Skeletal muscle tissue (tissue), 4 donors: ENCODE measurements around the gene ZNF518A. TPM values are rescaled to one million over a fixed set of nuclear protein-coding genes. Genes with fewer than 3 reads are reported as not detected.
A peak's percentile ranks its signal among the peaks of the same experiment; 100 is the strongest.

Experiments used
- H3K27ac ChIP-seq: one replicate; pipeline ENCODE4 v1.7.0; 2013; ENCODE audit warnings: mild to moderate bottlenecking, low read depth, low read length, inconsistent platforms
- H3K27me3 ChIP-seq, 3 donors: one replicate each; pipeline ENCODE4 v1.7.0; 2013; ENCODE audit warnings: low read length in 3 of 3; ENCODE audit not compliant: control insufficient read depth in 3 of 3, insufficient read depth in 3 of 3
- H3K36me3 ChIP-seq, 3 donors: one replicate each; pipeline ENCODE4 v1.7.0; 2013; ENCODE audit warnings: low read length in 3 of 3; ENCODE audit not compliant: control insufficient read depth in 3 of 3, insufficient read depth in 3 of 3
- H3K4me1 ChIP-seq, 3 donors: one replicate each; pipeline ENCODE4 v1.7.0; 2013; ENCODE audit warnings: low read length in 3 of 3, mild to moderate bottlenecking in 3 of 3; ENCODE audit not compliant: control insufficient read depth in 3 of 3, insufficient read depth in 3 of 3
- H3K4me3 ChIP-seq, 3 donors: one replicate each; pipeline ENCODE4 v1.7.0; 2013; ENCODE audit warnings: low read length in 3 of 3
- H3K9ac ChIP-seq, 3 donors: one replicate each; pipeline ENCODE4 v1.7.0; 2013; ENCODE audit warnings: low read length in 3 of 3, mild to moderate bottlenecking in 3 of 3, moderate library complexity in 2 of 3, low read depth in 1 of 3
- H3K9me3 ChIP-seq, 3 donors: one replicate each; pipeline ENCODE4 v1.7.0; 2013; ENCODE audit warnings: low read length in 3 of 3; ENCODE audit not compliant: control insufficient read depth in 3 of 3
- total RNA-seq: library from RNA; depleted of rRNA; stranded (reverse); fragments of >200 nt; gene quantifications from one replicate; pipeline ENCODE4 v1.2.3, GENCODE V29; 2014
- donor health status: Osteomylitis.

The ZNF518A gene
- total RNA-seq, 1 donor from 2014 or later = 24.0 TPM

- H3K9me3 ChIP-seq = peaks cover 0 to 2% (median 0%) of the 10 kb centered on the region in 3 donors
- no peak overlapping the region for H3K27ac ChIP-seq
- H3K4me1 ChIP-seq = no peaks in the 10 kb centered on the region
- no peak overlapping the region for H3K9ac ChIP-seq
- H3K27me3 ChIP-seq = peaks cover 34 to 41% (median 39%) of the 10 kb centered on the region in 3 donors
- no peaks in the 10 kb centered on the region for H3K36me3 ChIP-seq
- H3K4me3 ChIP-seq = no peak overlapping the region
Observed at GRCh38 chr10:96097865-96098264, 32.2 kb upstream of the ZNF518A start.

DNA sequence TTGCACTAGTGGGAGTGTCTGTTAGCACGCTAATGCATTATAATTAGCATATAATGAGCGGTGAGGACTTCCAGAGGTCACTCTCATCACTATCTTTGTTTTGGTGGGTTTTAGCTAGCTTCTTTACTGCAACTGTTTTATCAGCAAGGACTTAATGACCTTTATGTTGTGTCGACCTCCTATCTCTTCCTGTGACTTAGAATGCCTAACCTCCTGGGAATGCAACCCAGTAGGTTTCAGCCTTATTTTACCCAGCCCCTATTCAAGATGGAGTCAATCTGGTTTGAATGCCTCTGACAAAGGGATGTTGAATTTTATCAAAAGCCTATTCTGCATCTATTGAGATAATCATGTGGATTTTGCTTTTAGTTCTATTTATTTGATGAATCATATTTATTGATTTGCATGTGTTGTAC, 22.5 kb upstream of the ZNF518A start:
- peaks cover 13 to 26% (median 23%) of the 10 kb centered on the region in 3 donors for H3K27me3 ChIP-seq

GRCh38 chr10:96112531-96112930, 17.6 kb upstream of the ZNF518A start:
- Histone ChIP-seq H3K9ac (no peak overlapping the region), H3K27ac (no peak overlapping the region), H3K27me3 (peaks cover 27 to 31% (median 28%) of the 10 kb centered on the region in 3 donors), H3K9me3 (no peaks in the 10 kb centered on the region), H3K4me1 (no peaks in the 10 kb centered on the region), H3K36me3 (no peaks in the 10 kb centered on the region), H3K4me3 (no peak overlapping the region)

More for the DNA sequence above, 22.5 kb upstream of the ZNF518A start:
- H3K9me3 ChIP-seq = no peaks in the 10 kb centered on the region
- H3K27ac ChIP-seq = no peak overlapping the region
- H3K9ac ChIP-seq = no peak overlapping the region
- H3K36me3 ChIP-seq = no peaks in the 10 kb centered on the region
- no peaks in the 10 kb centered on the region for H3K4me1 ChIP-seq
- H3K4me3 ChIP-seq = no peak overlapping the region

DNA sequence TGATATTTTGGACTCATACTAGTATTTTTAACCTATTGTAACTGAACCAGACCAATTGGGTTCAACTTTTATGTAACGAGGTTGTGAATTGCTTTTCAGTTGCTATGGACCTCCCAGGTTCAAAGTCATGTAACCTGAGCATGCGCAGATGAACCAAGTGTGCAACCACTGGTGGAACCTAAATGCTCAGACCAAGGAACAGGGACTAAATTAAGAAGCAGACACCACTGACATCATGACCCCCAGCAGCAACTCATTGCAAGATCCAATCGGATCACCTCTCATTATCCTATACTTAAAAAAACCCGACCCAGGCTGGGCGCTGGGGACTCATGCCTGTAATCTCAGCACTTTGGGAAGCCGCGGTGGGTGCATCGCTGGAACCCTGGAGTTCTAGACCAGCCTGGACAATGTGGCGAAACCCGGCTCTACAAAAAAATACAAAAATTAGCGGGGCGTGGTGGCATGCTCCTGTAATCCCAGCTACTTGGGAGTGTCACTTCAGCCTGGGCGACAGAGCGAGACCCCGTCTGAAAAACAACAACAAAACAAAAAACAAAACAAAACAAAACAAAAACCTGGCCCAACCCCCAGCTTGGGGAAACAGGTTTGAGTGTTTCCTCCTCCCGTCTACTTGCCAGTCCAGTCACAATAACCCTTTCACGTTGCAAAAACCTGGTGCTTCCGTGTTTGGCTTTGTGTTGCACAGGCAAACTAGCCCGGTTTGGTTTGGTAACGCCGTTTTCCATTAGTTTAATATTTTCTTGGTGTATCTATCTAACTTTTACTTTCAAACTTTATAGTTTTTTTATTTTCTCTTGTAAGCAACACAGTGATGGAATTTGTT, 11.3 kb upstream of the ZNF518A start:
- Histone ChIP-seq H3K9ac (no peak overlapping the region), H3K36me3 (no peaks in the 10 kb centered on the region), H3K4me1 (no peaks in the 10 kb centered on the region), H3K4me3 (no peak overlapping the region), H3K9me3 (no peaks in the 10 kb centered on the region), H3K27me3 (peaks cover 19 to 26% (median 21%) of the 10 kb centered on the region in 3 donors), H3K27ac (no peak overlapping the region)

DNA sequence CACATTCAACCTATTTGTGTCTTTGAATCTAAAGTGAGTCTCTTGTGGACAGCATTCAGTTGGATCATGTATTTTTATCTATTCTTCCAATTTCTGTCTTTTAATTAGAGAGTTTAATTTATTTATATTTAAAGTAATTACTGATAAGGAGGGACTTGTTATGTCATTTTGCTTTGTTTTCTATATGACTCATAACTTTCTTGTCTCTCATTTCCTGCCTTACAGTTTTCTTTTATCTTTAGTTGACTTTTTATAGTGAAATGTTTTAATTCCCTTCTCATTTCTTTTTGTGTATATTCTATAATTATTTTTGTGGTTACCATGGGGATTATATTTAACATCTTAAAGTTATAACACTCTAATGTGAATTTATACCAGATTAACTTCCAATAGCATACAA, 7.3 kb upstream of the ZNF518A start:
- H3K27me3 ChIP-seq = peaks cover 18 to 37% (median 30%) of the 10 kb centered on the region in 3 donors
- no peaks in the 10 kb centered on the region for H3K36me3 ChIP-seq
- no peaks in the 10 kb centered on the region for H3K4me1 ChIP-seq
- H3K27ac ChIP-seq = no peak overlapping the region
- H3K4me3 ChIP-seq = no peak overlapping the region
- no peaks in the 10 kb centered on the region for H3K9me3 ChIP-seq
- H3K9ac ChIP-seq = no peak overlapping the region

DNA sequence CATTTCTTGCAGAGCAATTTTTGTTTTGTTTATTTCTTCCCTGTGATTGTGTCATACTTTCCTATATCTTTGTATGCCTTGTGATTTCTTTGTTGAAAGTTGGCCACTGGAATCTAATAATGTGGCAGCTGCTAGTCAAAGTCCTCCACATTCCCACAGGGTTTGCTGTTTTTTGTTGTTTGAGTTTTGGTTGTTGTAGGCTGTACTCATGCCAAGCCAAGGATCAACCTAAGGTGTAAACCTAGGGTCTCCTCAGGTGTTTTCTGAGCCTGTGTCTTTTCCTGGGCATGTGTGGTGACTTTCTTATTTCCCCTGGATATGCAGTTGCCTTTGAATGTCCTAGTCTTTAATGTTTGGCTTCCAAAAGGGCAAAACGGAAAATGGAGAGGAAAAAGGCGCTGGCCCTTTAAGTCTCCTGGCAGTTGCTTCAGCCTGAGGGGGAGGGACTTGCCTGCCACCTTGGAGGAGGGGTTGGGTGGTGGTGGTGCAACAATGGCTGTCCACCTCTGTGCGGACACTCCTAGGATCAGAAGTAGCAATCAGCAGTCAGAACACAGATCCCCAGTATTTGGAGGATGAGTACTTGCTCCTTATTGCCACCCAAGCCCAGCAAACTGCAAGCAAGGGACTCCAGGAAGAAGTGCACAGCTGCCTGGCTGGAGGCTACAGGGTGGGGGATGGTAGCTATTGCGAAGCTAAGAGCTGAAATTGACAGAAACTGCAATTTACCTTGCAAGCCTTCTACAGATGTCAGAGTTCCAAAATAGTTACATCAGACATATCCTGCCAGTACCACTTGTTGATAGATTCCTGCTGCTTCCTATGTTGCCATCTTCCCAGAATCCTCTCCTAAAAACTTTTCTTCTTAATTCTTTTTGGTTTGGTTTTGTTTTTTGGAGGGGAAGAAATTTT, 5.6 kb upstream of the ZNF518A start:
- H3K27ac ChIP-seq = no peak overlapping the region
- no peaks in the 10 kb centered on the region for H3K36me3 ChIP-seq
- H3K27me3 ChIP-seq = peaks cover 11 to 39% (median 29%) of the 10 kb centered on the region in 3 donors
- H3K4me3 ChIP-seq = no peak overlapping the region
- H3K9ac ChIP-seq = no peak overlapping the region
- peaks cover 0 to 3% (median 0%) of the 10 kb centered on the region in 3 donors for H3K9me3 ChIP-seq
- H3K4me1 ChIP-seq = peaks cover 0 to 4% (median 3%) of the 10 kb centered on the region in 3 donors

- peaks cover 0 to 5% (median 0%) of the 10 kb centered on the region in 3 donors for H3K9me3 ChIP-seq
- no peak overlapping the region for H3K9ac ChIP-seq
- no peak overlapping the region for H3K4me3 ChIP-seq
- H3K27me3 ChIP-seq = peaks cover 11 to 39% (median 29%) of the 10 kb centered on the region in 3 donors
- H3K36me3 ChIP-seq = no peaks in the 10 kb centered on the region
- no peak overlapping the region for H3K27ac ChIP-seq
- peaks cover 0 to 8% (median 4%) of the 10 kb centered on the region in 3 donors for H3K4me1 ChIP-seq
Observed at GRCh38 chr10:96125142-96125515, 5.0 kb upstream of the ZNF518A start.

GRCh38 chr10:96130326-96130995, 364 bp downstream of the ZNF518A start:
- H3K27ac ChIP-seq = peak overlapping the region; percentile 93
- peaks cover 0 to 5% (median 0%) of the 10 kb centered on the region in 3 donors for H3K9me3 ChIP-seq
- H3K4me3 ChIP-seq = peak overlapping the region; percentile 92 to 97 (median 94)
- H3K4me1 ChIP-seq = peaks cover 4 to 8% (median 6%) of the 10 kb centered on the region in 3 donors
- peaks cover 2 to 17% (median 16%) of the 10 kb centered on the region in 3 donors for H3K36me3 ChIP-seq
- peaks cover 0 to 16% (median 12%) of the 10 kb centered on the region in 3 donors for H3K27me3 ChIP-seq
- peak overlapping the region; percentile 74 to 92 (median 86) for H3K9ac ChIP-seq

- no peak overlapping the region for H3K4me3 ChIP-seq
- H3K27ac ChIP-seq = no peak overlapping the region
Observed at GRCh38 chr10:96131621-96132020, 1.5 kb downstream of the ZNF518A start.

More at GRCh38 chr10:96131621-96132020, 1.5 kb downstream of the ZNF518A start:
- Histone ChIP-seq H3K36me3 (peaks cover 3 to 19% (median 19%) of the 10 kb centered on the region in 3 donors), H3K4me1 (peaks cover 4 to 8% (median 6%) of the 10 kb centered on the region in 3 donors), H3K9me3 (peaks cover 0 to 5% (median 0%) of the 10 kb centered on the region in 3 donors), H3K27me3 (peaks cover 0 to 10% (median 8%) of the 10 kb centered on the region in 3 donors), H3K9ac (no peak overlapping the region)
